Muscle of back (tissue), 13 donors: ENCODE data around the gene PAPSS1. TPM values are rescaled to one million over a fixed set of nuclear protein-coding genes. Genes with fewer than 3 reads are reported as not detected.

ENCODE experiments used
- DNase-seq, 3 donors: peaks; one replicate each; pipeline versions ENCODE4 v3.0.0 to v3.0.0-alpha.2; 2013
- long read RNA-seq, 9 donors: transcript quantifications; one replicate each; lab custom pipeline, GENCODE V29; 2026
- polyA plus RNA-seq, 10 donors: library from polyadenylated mRNA; unstranded; fragments of 120-200 nt; gene quantifications; one replicate each; pipeline ENCODE4 v1.2.1, GENCODE V29; 2013; ENCODE audit not compliant: insufficient read length in 10 of 10

Gene PAPSS1
- 10 to 100 TPM; 38.9 to 56.6 (median 50.4) TPM for polyA plus RNA-seq
- long read RNA-seq, donor 1, transcript PAPSS1-201 (12 exons, 2,731 nt), result major isoform, 9 of 9 reads
- long read RNA-seq, donor 1, partial matches to known transcripts, result 0 of 9 reads
- long read RNA-seq, donor 1, other reads (novel, unspliced or antisense), result 0 of 9 reads
- long read RNA-seq, donor 2, transcript PAPSS1-201 (12 exons, 2,731 nt), result major isoform, 8 of 8 reads
- long read RNA-seq, donor 2, partial matches to known transcripts, result 0 of 8 reads
- long read RNA-seq, donor 2, other reads (novel, unspliced or antisense), result 0 of 8 reads
- long read RNA-seq, donor 3, result 0 reads
- long read RNA-seq, donor 4, transcript PAPSS1-201 (12 exons, 2,731 nt), result major isoform, 8 of 8 reads
- long read RNA-seq, donor 4, partial matches to known transcripts, result 0 of 8 reads
- long read RNA-seq, donor 4, other reads (novel, unspliced or antisense), result 0 of 8 reads
- long read RNA-seq, donor 5, transcript PAPSS1-201 (12 exons, 2,731 nt), result major isoform, 10 of 10 reads
- long read RNA-seq, donor 5, partial matches to known transcripts, result 0 of 10 reads
- long read RNA-seq, donor 5, other reads (novel, unspliced or antisense), result 0 of 10 reads
- long read RNA-seq, donor 6, transcript PAPSS1-201 (12 exons, 2,731 nt), result major isoform, 17 of 17 reads
- long read RNA-seq, donor 6, partial matches to known transcripts, result 0 of 17 reads
- long read RNA-seq, donor 6, other reads (novel, unspliced or antisense), result 0 of 17 reads
- long read RNA-seq, donor 7, transcript PAPSS1-201 (12 exons, 2,731 nt), result major isoform, 7 of 7 reads
- long read RNA-seq, donor 7, partial matches to known transcripts, result 0 of 7 reads
- long read RNA-seq, donor 7, other reads (novel, unspliced or antisense), result 0 of 7 reads
- long read RNA-seq, donor 8, transcript PAPSS1-201 (12 exons, 2,731 nt), result major isoform, 6 of 6 reads
- long read RNA-seq, donor 8, partial matches to known transcripts, result 0 of 6 reads
- long read RNA-seq, donor 8, other reads (novel, unspliced or antisense), result 0 of 6 reads
- long read RNA-seq, donor 9, partial matches to known transcripts, result 0 of 3 reads
- long read RNA-seq, donor 9, other reads (novel, unspliced or antisense), result 0 of 3 reads

GRCh38 chr4:107719922-107720722 is at the start of gene PAPSS1:
Gene PAPSS1, minus strand, starts transcription at chr4:107720234. Its CDS starts 55 bp downstream, at chr4:107720179.
- DNase-seq, result peak; percentile 98 to 100 (median 99)

GRCh38 chr4:107760281-107760947 is 40.4 kb upstream of the PAPSS1 start:
- no peak for DNase-seq

GRCh38 chr4:107757864-107758476 is 37.9 kb upstream of the PAPSS1 start:
- peak in 2 of 3 donors; percentile 16 to 41 for DNase-seq

- no peak for DNase-seq
Measured at GRCh38 chr4:107757283-107757682, 37.2 kb upstream of the PAPSS1 start.

GRCh38 chr4:107755841-107756356 is 35.9 kb upstream of the PAPSS1 start:
- DNase-seq, result no peak

GRCh38 chr4:107751670-107752069 is 31.6 kb upstream of the PAPSS1 start:
- DNase-seq, result no peak

GRCh38 chr4:107747748-107748486 is 27.9 kb upstream of the PAPSS1 start:
- no peak for DNase-seq

GRCh38 chr4:107746161-107746560 is 26.1 kb upstream of the PAPSS1 start:
- no peak for DNase-seq

- DNase-seq, result no peak
Measured at GRCh38 chr4:107744532-107744931, 24.5 kb upstream of the PAPSS1 start.

GRCh38 chr4:107743532-107743931 is 23.5 kb upstream of the PAPSS1 start:
- DNase-seq, result no peak

GRCh38 chr4:107742791-107743190 is 22.8 kb upstream of the PAPSS1 start:
- no peak for DNase-seq

GRCh38 chr4:107742196-107742595 is 22.2 kb upstream of the PAPSS1 start:
- no peak for DNase-seq

- DNase-seq, result peak; percentile 58 to 68 (median 60)
Measured at GRCh38 chr4:107740950-107741701, 21.1 kb upstream of the PAPSS1 start.

GRCh38 chr4:107740381-107740780 is 20.3 kb upstream of the PAPSS1 start:
- DNase-seq, result no peak

GRCh38 chr4:107737450-107737849 is 17.4 kb upstream of the PAPSS1 start:
- no peak for DNase-seq

GRCh38 chr4:107736924-107737448 is 17.0 kb upstream of the PAPSS1 start:
- DNase-seq, result peak in 1 of 3 donors; percentile 41

GRCh38 chr4:107736037-107736436 is 16.0 kb upstream of the PAPSS1 start:
- no peak for DNase-seq

- DNase-seq, result no peak
Measured at GRCh38 chr4:107734120-107734519, 14.1 kb upstream of the PAPSS1 start.
